Ovary (tissue), 9 donors: Measurements from ENCODE around the gene WNT2B. TPM values are rescaled to one million over a fixed set of nuclear protein-coding genes. Genes with fewer than 3 reads are reported as not detected.

ENCODE experiments used
- DNase-seq, 5 donors: peaks; one replicate each; pipeline ENCODE4 v3.0.0-alpha.2; 2019 to 2020
- H3K27ac ChIP-seq, 2 donors: fragments of 200-600 bp; one replicate each; pipeline versions ENCODE4 v1.5.1 to v1.8.0; 2019 to 2022
- H3K27me3 ChIP-seq: fragments of 200-600 bp; one replicate; pipeline ENCODE4 v1.8.0; 2022
- H3K36me3 ChIP-seq: fragments of 200-600 bp; sonication (generic); one replicate; pipeline ENCODE4 v1.5.1; 2019
- H3K4me1 ChIP-seq: one replicate; pipeline ENCODE4 v1.8.1; 2013; ENCODE audit warnings: mild to moderate bottlenecking, moderate library complexity; ENCODE audit not compliant: insufficient read depth
- H3K4me3 ChIP-seq: fragments of 200-600 bp; sonication (generic); one replicate; pipeline ENCODE4 v1.5.1; 2017
- H3K9me3 ChIP-seq, 2 donors: fragments of 200-600 bp in 1 of 2; sonication (generic) in 1 of 2; one replicate each; pipeline versions ENCODE4 v1.5.1 to v1.8.1; 2013 to 2019; ENCODE audit warnings: mild to moderate bottlenecking in 1 of 2, moderate library complexity in 1 of 2
- CTCF ChIP-seq, 3 donors: fragments of 450-650 bp in 2 of 3; fragments of 200-600 bp in 1 of 3; IDR thresholded peaks; one replicate each; pipeline versions ENCODE4 v1.5.1 to v1.8.0; 2016 to 2022; ENCODE audit warnings: antibody characterized with exemption in 3 of 3, mild to moderate bottlenecking in 1 of 3
- EP300 ChIP-seq: sonication (generic); formaldehyde crosslinking; IDR thresholded peaks from one replicate; pipeline ENCODE4 v1.6.1; 2017; ENCODE audit warnings: antibody characterized with exemption
- POLR2A ChIP-seq: fragments of 450-650 bp; IDR thresholded peaks from one replicate; pipeline ENCODE4 v1.6.1; 2017; ENCODE audit warnings: antibody characterized with exemption, mild to moderate bottlenecking, moderate library complexity
- WGBS, 3 donors: extraction: QIAGEN DNeasy Blood & Tissue Kit in 1 of 3; methylation state at CpG; one replicate each; pipeline versions ENCODE4 v1.1.5 to v1.1.7; 2013 to 2017; 5-methylcytosine and 5-hydroxymethylcytosine counted together
- intact Hi-C, 4 donors: fragments of 100-400 bp; cut with DNase I; formaldehyde crosslinking; loops; one replicate each; pipeline versions ENCODE4 v1.11.0 to v1.15.1; 2022 to 2023
- microRNA-seq, 3 donors: library from miRNA; unstranded; fragments of <30 nt; microRNA quantifications; one replicate each; pipeline versions ENCODE4 to v1.2.0, GENCODE V29; 2019 to 2020
- polyA plus RNA-seq, 2 donors: library from polyadenylated mRNA; stranded (reverse); fragments of 200-250 nt in 1 of 2; fragments of 350-450 nt in 1 of 2; fragmentation: Illumina TruSeq in 1 of 2; extraction: RNeasy Lipid Tissue Mini Kit (QIAGEN cat#74804) in 1 of 2; gene quantifications; one replicate each; pipeline ENCODE4 v1.2.3, GENCODE V29; 2013 to 2014
- total RNA-seq, 7 donors: library from RNA; depleted of rRNA in 2 of 7; stranded (reverse); fragments of >200 nt in 2 of 7; fragmentation: NEBNext Ultra II Directional in 3 of 7; extraction: Animal tissue kit (Norgen Biotek cat#: 25700) in 3 of 7; gene quantifications; one replicate each; pipeline versions ENCODE4 v1.1.0 to v1.2.4, GENCODE V29; 2016 to 2023
- donor health status: DM: no; HTN: no; CAD: no; lungs with moderate emphysema.
- donor health status: DM: no; HTN: no; CAD: no.
- donor health status: Bipolar disorder and iron deficiency.
- donor health status: DM: yes; HTN: yes; CAD: no.
- donor health status: DM: no; HTN: no; CAD: no.
- donor health status: DM: yes; HTN: yes; CAD: no.

WNT2B gene
- total and polyA plus RNA-seq, 9 donors = 12.8 to 57.3 (median 33.8) TPM

- Histone ChIP-seq H3K36me3 (no peaks in the 10 kb centered on the region), H3K4me1 (no peaks in the 10 kb centered on the region), H3K27ac (no peak overlapping the region), H3K4me3 (no peak overlapping the region), H3K27me3 (no peaks in the 10 kb centered on the region), H3K9me3 (no peaks in the 10 kb centered on the region)
- intact Hi-C loops = no loop called here
- 82 to 89% (median 89%) methylated on average over 8 of the region's 8 CpGs for WGBS, 3 donors
- no peak for TF ChIP-seq EP300
- no peak for TF ChIP-seq POLR2A
- no peak for TF ChIP-seq CTCF (IDR thresholded peaks at IDR 0.05)
- DNase-seq = no peak
Measured at GRCh38 chr1:112575154-112575804, 66.5 kb downstream of the WNT2B start.

GRCh38 chr1:112576240-112576639, 67.5 kb downstream of the WNT2B start:
- H3K4me3 ChIP-seq = no peak overlapping the region
- 94 to 97% (median 96%) methylated on average over 3 of the region's 3 CpGs for WGBS, 3 donors
- no peaks in the 10 kb centered on the region for H3K9me3 ChIP-seq
- H3K27me3 ChIP-seq = no peaks in the 10 kb centered on the region
- H3K36me3 ChIP-seq = no peaks in the 10 kb centered on the region
- H3K4me1 ChIP-seq = no peaks in the 10 kb centered on the region
- TF ChIP-seq EP300 (no peak), POLR2A (no peak), CTCF (IDR thresholded peaks at IDR 0.05) (no peak)
- intact Hi-C loops = no loop called here
- no peak overlapping the region for H3K27ac ChIP-seq
- no peak for DNase-seq

Small RNAs within 50 kb of the gene (microRNA-seq; reads per million reads assigned to microRNA genes)
- gene MIR4256 = 0 reads per million in 3 donors

Other genes with a start within 250 kb of the WNT2B start
- gene CTTNBP2NL, start 112.8 kb upstream of the WNT2B start, total RNA-seq = 10 to 100 TPM in 6 of 7 donors, 1 to 10 TPM in 1; 9.4 to 35.7 (median 28.4) TPM
- 10 to 100 TPM in 1 of 2 donors, 1 to 10 TPM in 1; 8.1 to 19.8 TPM for gene CTTNBP2NL, start 112.8 kb upstream of the WNT2B start, polyA plus RNA-seq
- 10 to 100 TPM; 12.5 to 32.0 (median 22.3) TPM for gene ST7L, start 110.2 kb downstream of the WNT2B start, total RNA-seq
- 10 to 100 TPM; 14.4 to 28.5 TPM for gene ST7L, start 110.2 kb downstream of the WNT2B start, polyA plus RNA-seq
- gene CAPZA1, start 110.9 kb downstream of the WNT2B start, total RNA-seq = 10 to 100 TPM; 54.0 to 81.2 (median 66.9) TPM
- 10 to 100 TPM; 31.3 to 70.6 TPM for gene CAPZA1, start 110.9 kb downstream of the WNT2B start, polyA plus RNA-seq
- 10 to 100 TPM; 31.7 to 66.3 (median 53.5) TPM for gene MOV10, start 165.7 kb downstream of the WNT2B start, total RNA-seq
- 10 to 100 TPM; 35.0 to 35.6 TPM for gene MOV10, start 165.7 kb downstream of the WNT2B start, polyA plus RNA-seq
- gene RHOC, start 198.2 kb downstream of the WNT2B start, total RNA-seq = 100 to 1,000 TPM; 177 to 276 (median 208) TPM
- gene RHOC, start 198.2 kb downstream of the WNT2B start, polyA plus RNA-seq = 100 to 1,000 TPM; 249 to 308 TPM
- gene PPM1J, start 206.4 kb downstream of the WNT2B start, total RNA-seq = 1 to 10 TPM; 1.4 to 6.3 (median 2.9) TPM
- 1 to 10 TPM in 1 of 2 donors, under 1 TPM in 1; 0.78 to 1.3 TPM for gene PPM1J, start 206.4 kb downstream of the WNT2B start, polyA plus RNA-seq